Measurements from ENCODE around the gene C3orf22. TPM values are rescaled to one million over a fixed set of nuclear protein-coding genes. Genes with fewer than 3 reads are reported as not detected.

The C3orf22 gene
- total RNA-seq, 1 donor: not detected

- Histone ChIP-seq H3K79me2 (ENCODE audit: insufficient read depth, low read length) (no peaks in the 10 kb centered on the region), H3K4me2 (ENCODE audit: insufficient read depth, low read length) (no peak overlapping the region), H3K27me3 (ENCODE audit: insufficient read depth, low read length) (peaks cover 34% of the 10 kb centered on the region), H3K36me3 (ENCODE audit: insufficient read depth, low read length) (no peaks in the 10 kb centered on the region), H3K27ac (ENCODE audit: low read depth, low read length) (no peak overlapping the region), H3K4me3 (ENCODE audit: insufficient read depth, low read length) (no peak overlapping the region), H2AFZ (ENCODE audit: low read length) (no peak overlapping the region), H4K20me1 (ENCODE audit: insufficient read depth, low read length) (no peaks in the 10 kb centered on the region), H3K4me1 (ENCODE audit: insufficient read depth, low read length) (no peaks in the 10 kb centered on the region), H3K9me3 (ENCODE audit: low read depth, low read length) (no peaks in the 10 kb centered on the region)
- no peak for DNase-seq (ENCODE audit: insufficient read length, low spot score, missing footprints)
- TF ChIP-seq CTCF (IDR thresholded peaks at IDR 0.05; ENCODE audit: extremely low read depth, low read depth, low read length): no peak
Measured at GRCh38 chr3:126533506-126533905, 25.2 kb downstream of the C3orf22 start.

GRCh38 chr3:126531051-126531330 is 27.7 kb downstream of the C3orf22 start:
- Histone ChIP-seq H2AFZ (ENCODE audit: low read length) (no peak overlapping the region), H3K4me1 (ENCODE audit: insufficient read depth, low read length) (no peaks in the 10 kb centered on the region), H3K4me3 (ENCODE audit: insufficient read depth, low read length) (no peak overlapping the region), H3K79me2 (ENCODE audit: insufficient read depth, low read length) (no peaks in the 10 kb centered on the region), H3K27me3 (ENCODE audit: insufficient read depth, low read length) (peaks cover 29% of the 10 kb centered on the region), H3K27ac (ENCODE audit: low read depth, low read length) (no peak overlapping the region), H3K9me3 (ENCODE audit: low read depth, low read length) (no peaks in the 10 kb centered on the region), H3K36me3 (ENCODE audit: insufficient read depth, low read length) (no peaks in the 10 kb centered on the region), H4K20me1 (ENCODE audit: insufficient read depth, low read length) (no peaks in the 10 kb centered on the region), H3K4me2 (ENCODE audit: insufficient read depth, low read length) (no peak overlapping the region)
- no peak for TF ChIP-seq CTCF (IDR thresholded peaks at IDR 0.05; ENCODE audit: extremely low read depth, low read depth, low read length)
- peak; percentile 62 for DNase-seq (ENCODE audit: insufficient read length, low spot score, missing footprints)

- DNase-seq (ENCODE audit: insufficient read length, low spot score, missing footprints): peak; percentile 73
- no peaks in the 10 kb centered on the region for H3K36me3 ChIP-seq (ENCODE audit: insufficient read depth, low read length)
- peaks cover 24% of the 10 kb centered on the region for H3K27me3 ChIP-seq (ENCODE audit: insufficient read depth, low read length)
- H2AFZ ChIP-seq (ENCODE audit: low read length): peak overlapping the region; percentile 59
- H3K79me2 ChIP-seq (ENCODE audit: insufficient read depth, low read length): no peaks in the 10 kb centered on the region
- H3K27ac ChIP-seq (ENCODE audit: low read depth, low read length): no peak overlapping the region
- no peak for TF ChIP-seq CTCF (IDR thresholded peaks at IDR 0.05; ENCODE audit: extremely low read depth, low read depth, low read length)
- no peaks in the 10 kb centered on the region for H3K9me3 ChIP-seq (ENCODE audit: low read depth, low read length)
- H3K4me2 ChIP-seq (ENCODE audit: insufficient read depth, low read length): no peak overlapping the region
- H4K20me1 ChIP-seq (ENCODE audit: insufficient read depth, low read length): no peaks in the 10 kb centered on the region
- H3K4me1 ChIP-seq (ENCODE audit: insufficient read depth, low read length): no peaks in the 10 kb centered on the region
- H3K4me3 ChIP-seq (ENCODE audit: insufficient read depth, low read length): no peak overlapping the region
Measured at GRCh38 chr3:126530171-126531050, 28.3 kb downstream of the C3orf22 start.

GRCh38 chr3:126529585-126530170 is 29.1 kb downstream of the C3orf22 start:
- Histone ChIP-seq H3K36me3 (ENCODE audit: insufficient read depth, low read length) (no peaks in the 10 kb centered on the region), H3K4me2 (ENCODE audit: insufficient read depth, low read length) (no peak overlapping the region), H3K4me3 (ENCODE audit: insufficient read depth, low read length) (no peak overlapping the region), H3K27ac (ENCODE audit: low read depth, low read length) (no peak overlapping the region), H3K4me1 (ENCODE audit: insufficient read depth, low read length) (no peaks in the 10 kb centered on the region), H3K9me3 (ENCODE audit: low read depth, low read length) (no peaks in the 10 kb centered on the region), H4K20me1 (ENCODE audit: insufficient read depth, low read length) (no peaks in the 10 kb centered on the region), H3K27me3 (ENCODE audit: insufficient read depth, low read length) (peaks cover 19% of the 10 kb centered on the region), H2AFZ (ENCODE audit: low read length) (no peak overlapping the region), H3K79me2 (ENCODE audit: insufficient read depth, low read length) (no peaks in the 10 kb centered on the region)
- TF ChIP-seq CTCF (IDR thresholded peaks at IDR 0.05; ENCODE audit: extremely low read depth, low read depth, low read length): no peak
- peak; percentile 66 for DNase-seq (ENCODE audit: insufficient read length, low spot score, missing footprints)
